ENCODE results near the gene RGS5.

GRCh38 chr1:163196449-163196787 is 6.3 kb downstream of the RGS5 start:
- TF ChIP-seq GATA2 (IDR thresholded peaks at IDR 0.05; ENCODE audit: low read depth, low read length) (no peak), GATA3 (IDR thresholded peaks at IDR 0.05; ENCODE audit: low read depth, low read length) (peak; percentile 95)

All from SH-SY5Y (cell line).